ENCODE data around the gene DUOX1.

DNA sequence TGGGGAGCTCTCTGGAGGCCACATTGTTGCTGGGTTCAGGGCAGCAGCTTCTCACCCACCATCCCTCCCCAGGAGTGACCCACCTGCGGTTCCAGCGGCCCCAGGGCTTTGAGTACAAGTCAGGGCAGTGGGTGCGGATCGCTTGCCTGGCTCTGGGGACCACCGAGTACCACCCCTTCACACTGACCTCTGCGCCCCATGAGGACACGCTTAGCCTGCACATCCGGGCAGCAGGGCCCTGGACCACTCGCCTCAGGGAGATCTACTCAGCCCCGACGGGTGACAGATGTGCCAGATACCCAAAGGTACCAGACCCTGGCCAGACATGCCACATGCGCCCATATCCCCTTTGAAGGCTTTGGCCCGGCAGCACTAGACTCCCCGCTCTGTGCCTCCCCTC is 31.9 kb downstream of the DUOX1 start:
- no peak for TF ChIP-seq JUN (IDR thresholded peaks at IDR 0.05; ENCODE audit: borderline replicate concordance, insufficient read depth, insufficient read length, low read depth)
- no peak for TF ChIP-seq POLR2AphosphoS5 (IDR thresholded peaks at IDR 0.05; ENCODE audit: insufficient read depth, low read depth, low read length)
- TF ChIP-seq POLR2A (IDR thresholded peaks at IDR 0.05; ENCODE audit: low read depth, low read length) = no peak
- TF ChIP-seq EZH2 (IDR thresholded peaks at IDR 0.05; ENCODE audit: borderline replicate concordance, low read depth, low read length, severe bottlenecking) = no peak
- TF ChIP-seq, protein P1, sequence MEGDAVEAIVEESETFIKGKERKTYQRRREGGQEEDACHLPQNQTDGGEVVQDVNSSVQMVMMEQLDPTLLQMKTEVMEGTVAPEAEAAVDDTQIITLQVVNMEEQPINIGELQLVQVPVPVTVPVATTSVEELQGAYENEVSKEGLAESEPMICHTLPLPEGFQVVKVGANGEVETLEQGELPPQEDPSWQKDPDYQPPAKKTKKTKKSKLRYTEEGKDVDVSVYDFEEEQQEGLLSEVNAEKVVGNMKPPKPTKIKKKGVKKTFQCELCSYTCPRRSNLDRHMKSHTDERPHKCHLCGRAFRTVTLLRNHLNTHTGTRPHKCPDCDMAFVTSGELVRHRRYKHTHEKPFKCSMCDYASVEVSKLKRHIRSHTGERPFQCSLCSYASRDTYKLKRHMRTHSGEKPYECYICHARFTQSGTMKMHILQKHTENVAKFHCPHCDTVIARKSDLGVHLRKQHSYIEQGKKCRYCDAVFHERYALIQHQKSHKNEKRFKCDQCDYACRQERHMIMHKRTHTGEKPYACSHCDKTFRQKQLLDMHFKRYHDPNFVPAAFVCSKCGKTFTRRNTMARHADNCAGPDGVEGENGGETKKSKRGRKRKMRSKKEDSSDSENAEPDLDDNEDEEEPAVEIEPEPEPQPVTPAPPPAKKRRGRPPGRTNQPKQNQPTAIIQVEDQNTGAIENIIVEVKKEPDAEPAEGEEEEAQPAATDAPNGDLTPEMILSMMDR (IDR thresholded peaks at IDR 0.05; ENCODE audit: extremely low read depth in 1 of 2, insufficient read depth in 1 of 2, low read depth in 1 of 2, low read length in 2 of 2) = no peak
